Measurements from ENCODE around the gene DGKQ. TPM values are rescaled to one million over a fixed set of nuclear protein-coding genes. Genes with fewer than 3 reads are reported as not detected.
"Not testable (repeated sequence)": the region's sequence is repeated elsewhere in the genome, so short reads cannot be mapped to it uniquely, and the experiment has no call there.

DGKQ gene
- total RNA-seq, 1 donor from 2014 or later: 3.8 TPM

- intact Hi-C loops (cut with DNase I): no loop called here
- peak; percentile 82 for ATAC-seq
- DNase-seq (ENCODE audit: missing footprints): peak; percentile 94
Measured at GRCh38 chr4:1011022-1011665, 37.8 kb upstream of the DGKQ start, which contains the start of gene FGFRL1. TSS of gene FGFRL1 (plus strand) at chr4:1011626. CDS start at chr4:1012486, 860 bp downstream.

GRCh38 chr4:1010395-1011021 is 37.1 kb upstream of the DGKQ start:
- intact Hi-C loops (cut with DNase I): no loop called here
- DNase-seq (ENCODE audit: missing footprints): peak; percentile 87
- ATAC-seq: peak; percentile 66

- peak; percentile 69 for ATAC-seq
- peak; percentile 87 for DNase-seq (ENCODE audit: missing footprints)
- intact Hi-C loops (cut with DNase I): no loop called here
Measured at GRCh38 chr4:1009542-1010394, 36.4 kb upstream of the DGKQ start.

- peak; percentile 84 for DNase-seq (ENCODE audit: missing footprints)
- ATAC-seq: no peak
- intact Hi-C loops (cut with DNase I): no loop called here
Measured at GRCh38 chr4:1008840-1009541, 35.6 kb upstream of the DGKQ start.

GRCh38 chr4:1006856-1007255 is 33.5 kb upstream of the DGKQ start:
- intact Hi-C loops (cut with DNase I): no loop called here
- no peak for ATAC-seq

GRCh38 chr4:1004557-1005485 is 31.5 kb upstream of the DGKQ start:
- no peak for DNase-seq (ENCODE audit: missing footprints)
- intact Hi-C loops (cut with DNase I): no loop called here
- peak; percentile 18 for ATAC-seq

More at GRCh38 chr4:1006856-1007255, 33.5 kb upstream of the DGKQ start:
- DNase-seq (ENCODE audit: missing footprints): no peak

GRCh38 chr4:1004071-1004418 is 30.7 kb upstream of the DGKQ start:
- ATAC-seq: no peak
- intact Hi-C loops (cut with DNase I): no loop called here

GRCh38 chr4:1003271-1004070 is 30.1 kb upstream of the DGKQ start:
- intact Hi-C loops (cut with DNase I): no loop called here
- no peak for ATAC-seq
- DNase-seq (ENCODE audit: missing footprints): peak; percentile 66

More at GRCh38 chr4:1004071-1004418, 30.7 kb upstream of the DGKQ start:
- no peak for DNase-seq (ENCODE audit: missing footprints)

- no peak for DNase-seq (ENCODE audit: missing footprints)
- no peak for ATAC-seq
- intact Hi-C loops (cut with DNase I): no loop called here
Measured at GRCh38 chr4:1002631-1003251, 29.4 kb upstream of the DGKQ start.

- DNase-seq (ENCODE audit: missing footprints) (peak; percentile 75), ATAC-seq (peak; percentile 14)
- intact Hi-C loops (cut with DNase I): no loop called here
Measured at GRCh38 chr4:1002131-1002630, 28.8 kb upstream of the DGKQ start.

GRCh38 chr4:1001561-1002130 is 28.3 kb upstream of the DGKQ start:
- DNase-seq (ENCODE audit: missing footprints) (peak; percentile 50), ATAC-seq (no peak)
- intact Hi-C loops (cut with DNase I): no loop called here

- peak; percentile 53 for DNase-seq (ENCODE audit: missing footprints)
- ATAC-seq: no peak
- intact Hi-C loops (cut with DNase I): no loop called here
Measured at GRCh38 chr4:1000686-1001260, 27.4 kb upstream of the DGKQ start.

GRCh38 chr4:999882-1000425 is 26.6 kb upstream of the DGKQ start:
- intact Hi-C loops (cut with DNase I): no loop called here
- ATAC-seq: no peak
- DNase-seq (ENCODE audit: missing footprints): peak; percentile 14

GRCh38 chr4:999240-999863 is 26.0 kb upstream of the DGKQ start:
- DNase-seq (ENCODE audit: missing footprints): peak; percentile 47
- ATAC-seq: not testable (repeated sequence)

GRCh38 chr4:998096-998691 is 24.8 kb upstream of the DGKQ start:
- ATAC-seq (no peak), DNase-seq (ENCODE audit: missing footprints) (peak; percentile 44)
- intact Hi-C loops (cut with DNase I): no loop called here

More at GRCh38 chr4:999240-999863, 26.0 kb upstream of the DGKQ start:
- intact Hi-C loops (cut with DNase I): not testable (repeated sequence)

All from Right ventricle myocardium inferior (tissue), 1 donor.